ENCODE data around the gene RABL6.

RABL6 gene

GRCh38 chr9:136886610-136887597 is 79.2 kb downstream of the RABL6 start:
- DNase-seq, result peak; percentile 32

- no peak for DNase-seq
Measured at GRCh38 chr9:136888454-136888853, 80.7 kb downstream of the RABL6 start.

DNA sequence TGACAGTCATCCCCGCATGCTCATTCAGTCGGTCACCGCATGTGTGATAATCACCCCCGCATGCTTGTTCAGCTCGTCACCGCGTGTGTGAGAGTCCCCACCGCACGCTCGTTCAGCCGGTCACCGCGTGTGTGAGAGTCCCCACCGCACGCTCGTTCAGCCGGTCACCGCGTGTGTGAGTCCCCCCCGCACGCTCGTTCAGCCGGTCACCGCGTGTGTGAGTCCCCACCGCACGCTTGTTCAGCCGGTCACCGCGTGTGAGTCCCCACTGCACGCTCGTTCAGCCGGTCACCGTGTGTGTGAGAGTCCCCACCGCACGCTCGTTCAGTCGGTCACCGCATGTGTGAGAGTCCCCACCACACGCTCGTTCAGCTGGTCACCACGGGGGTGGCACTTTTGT is 82.1 kb downstream of the RABL6 start:
- DNase-seq, result no peak

DNA sequence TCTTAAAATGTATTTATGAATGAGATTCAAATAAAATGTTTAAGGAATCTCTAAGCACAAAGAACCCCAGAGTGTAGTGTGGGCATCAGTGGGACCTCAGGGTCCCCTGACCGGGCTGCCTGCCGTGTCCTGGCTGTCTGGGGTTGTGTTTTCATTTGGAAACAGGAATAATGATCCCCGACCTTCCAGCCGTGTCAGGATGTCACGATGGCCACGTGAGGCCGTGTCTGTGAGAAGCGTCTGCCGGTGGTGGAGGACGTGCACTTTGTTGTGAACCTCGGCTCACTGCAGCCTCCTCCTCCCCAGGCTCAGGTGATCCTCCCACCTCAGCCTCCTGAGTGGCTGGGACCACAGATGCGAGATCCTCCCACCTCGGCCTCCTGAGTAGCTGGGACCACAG is 82.9 kb downstream of the RABL6 start:
- DNase-seq, result no peak
